Measurements from ENCODE around the gene CD3G.

CD3G gene

DNA sequence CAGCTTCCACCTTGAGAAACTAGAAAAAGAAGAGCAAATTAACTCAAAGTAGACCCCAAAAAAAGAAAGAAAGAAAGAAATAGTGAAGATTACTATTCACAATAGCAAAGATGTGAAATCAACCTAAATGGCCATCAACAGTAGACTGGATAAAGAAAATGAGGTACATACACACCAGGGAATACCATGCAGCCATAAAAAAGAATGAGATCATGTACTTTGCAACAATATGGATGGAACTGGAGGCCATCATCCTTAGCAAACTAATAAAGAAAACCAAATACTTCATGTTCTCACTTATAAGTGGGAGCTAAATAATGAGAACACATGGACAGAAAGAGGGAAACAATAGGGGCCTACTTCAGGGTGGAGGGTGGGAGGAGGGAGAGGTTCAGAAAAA lies 15.4 kb upstream of the CD3G start:
- TF ChIP-seq, protein P1, sequence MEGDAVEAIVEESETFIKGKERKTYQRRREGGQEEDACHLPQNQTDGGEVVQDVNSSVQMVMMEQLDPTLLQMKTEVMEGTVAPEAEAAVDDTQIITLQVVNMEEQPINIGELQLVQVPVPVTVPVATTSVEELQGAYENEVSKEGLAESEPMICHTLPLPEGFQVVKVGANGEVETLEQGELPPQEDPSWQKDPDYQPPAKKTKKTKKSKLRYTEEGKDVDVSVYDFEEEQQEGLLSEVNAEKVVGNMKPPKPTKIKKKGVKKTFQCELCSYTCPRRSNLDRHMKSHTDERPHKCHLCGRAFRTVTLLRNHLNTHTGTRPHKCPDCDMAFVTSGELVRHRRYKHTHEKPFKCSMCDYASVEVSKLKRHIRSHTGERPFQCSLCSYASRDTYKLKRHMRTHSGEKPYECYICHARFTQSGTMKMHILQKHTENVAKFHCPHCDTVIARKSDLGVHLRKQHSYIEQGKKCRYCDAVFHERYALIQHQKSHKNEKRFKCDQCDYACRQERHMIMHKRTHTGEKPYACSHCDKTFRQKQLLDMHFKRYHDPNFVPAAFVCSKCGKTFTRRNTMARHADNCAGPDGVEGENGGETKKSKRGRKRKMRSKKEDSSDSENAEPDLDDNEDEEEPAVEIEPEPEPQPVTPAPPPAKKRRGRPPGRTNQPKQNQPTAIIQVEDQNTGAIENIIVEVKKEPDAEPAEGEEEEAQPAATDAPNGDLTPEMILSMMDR (IDR thresholded peaks at IDR 0.05; ENCODE audit: low read depth, low read length): no peak

DNA sequence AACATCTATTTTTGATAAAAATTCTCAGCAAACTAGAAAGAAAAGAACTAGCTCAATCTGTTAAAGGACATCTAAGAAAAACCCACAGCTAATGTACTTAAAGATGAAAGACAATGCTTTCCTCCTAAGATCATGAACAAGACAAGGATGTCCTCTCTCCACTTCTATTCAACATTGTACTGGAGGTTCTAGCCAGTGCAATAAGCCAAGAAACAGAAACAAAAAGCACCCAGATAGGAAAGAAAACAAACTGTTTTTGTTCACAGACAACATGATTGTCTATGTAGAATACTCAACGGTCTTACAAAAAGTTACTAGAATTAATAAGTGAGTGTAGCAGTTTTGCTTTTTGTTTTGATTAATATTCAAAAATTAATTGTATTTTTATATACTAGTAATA lies 9.4 kb upstream of the CD3G start:
- TF ChIP-seq, protein P1 (IDR thresholded peaks at IDR 0.05; ENCODE audit: low read depth, low read length): no peak
- no peak overlapping the region for H3K4me3 ChIP-seq (ENCODE audit: low read depth, low read length)

More for the DNA sequence above, 15.4 kb upstream of the CD3G start:
- no peak overlapping the region for H3K4me3 ChIP-seq (ENCODE audit: low read depth, low read length)

DNA sequence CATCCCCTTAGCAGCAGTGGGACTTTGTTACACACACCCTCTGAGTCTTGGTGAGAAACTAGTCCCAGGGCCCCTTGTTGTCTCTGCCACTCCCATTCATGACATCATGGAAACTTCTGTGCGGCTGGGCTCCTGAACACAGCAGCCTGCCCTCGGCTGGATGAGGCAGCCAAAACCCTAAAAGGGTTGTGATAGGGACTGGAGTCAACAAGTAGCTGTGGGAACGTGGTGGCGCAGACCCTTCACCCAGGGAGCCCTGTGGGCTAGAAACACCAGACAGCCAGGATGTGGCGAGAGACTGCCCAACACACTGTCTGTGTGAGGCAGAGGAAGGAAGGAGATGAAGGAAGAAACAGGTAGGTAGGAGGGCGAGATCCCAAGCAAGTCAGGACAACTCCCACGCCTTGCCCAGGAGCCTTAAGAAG lies 5.5 kb upstream of the CD3G start:
- H3K4me3 ChIP-seq (ENCODE audit: low read depth, low read length): no peak overlapping the region
- TF ChIP-seq, protein P1 (IDR thresholded peaks at IDR 0.05; ENCODE audit: low read depth, low read length): no peak

DNA sequence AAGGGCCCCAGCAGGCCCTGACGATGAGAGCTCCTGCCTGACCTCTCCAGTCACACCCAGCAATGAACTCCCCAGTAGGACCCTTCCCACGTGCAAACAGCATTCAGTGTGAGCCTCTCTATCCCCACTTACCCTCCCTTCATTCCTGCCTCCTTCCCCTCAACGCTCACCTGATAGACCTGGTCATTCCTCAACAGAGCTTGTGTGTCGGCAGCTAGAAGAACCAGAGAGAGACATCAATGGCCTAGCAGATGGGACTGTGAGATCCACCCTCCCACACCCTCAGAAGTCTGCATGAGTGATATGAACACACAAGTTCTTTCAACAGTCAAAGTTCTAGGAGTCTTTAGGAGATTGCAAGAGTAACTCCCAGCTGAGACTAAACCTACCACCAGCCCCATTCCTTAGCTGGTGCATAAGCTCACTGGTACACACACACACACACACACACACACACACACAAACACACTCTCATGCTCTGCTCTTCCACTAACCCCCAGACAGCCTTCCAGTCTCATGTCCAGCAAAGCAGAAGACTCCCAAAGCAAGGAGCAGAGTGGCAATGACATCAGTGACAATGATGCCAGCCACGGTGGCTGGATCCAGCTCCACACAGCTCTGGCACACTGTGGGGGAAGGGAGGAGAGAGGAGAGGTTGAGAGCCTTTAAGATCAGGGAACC lies 4.7 kb upstream of the CD3G start:
- TF ChIP-seq, protein P1 (IDR thresholded peaks at IDR 0.05; ENCODE audit: low read depth, low read length): no peak
- H3K4me3 ChIP-seq (ENCODE audit: low read depth, low read length): no peak overlapping the region

DNA sequence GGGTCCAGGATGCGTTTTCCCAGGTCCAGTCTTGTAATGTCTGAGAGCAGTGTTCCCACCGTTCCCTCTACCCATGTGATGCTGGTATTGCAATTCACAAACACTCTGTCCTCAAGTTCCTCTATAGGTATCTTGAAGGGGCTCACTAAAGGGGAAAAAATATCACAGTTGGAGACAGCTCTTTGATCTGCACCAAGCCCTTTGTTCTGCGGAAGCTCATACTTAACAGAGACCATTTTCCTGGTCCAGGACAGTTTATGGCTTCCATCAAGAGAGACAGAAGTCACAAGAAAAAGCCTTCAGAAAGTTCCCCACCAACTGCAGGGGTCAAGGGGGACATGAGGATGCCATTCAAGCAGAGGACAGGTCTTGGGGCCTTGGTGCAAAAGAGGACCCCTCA lies 3.7 kb upstream of the CD3G start:
- TF ChIP-seq, protein P1 (IDR thresholded peaks at IDR 0.05; ENCODE audit: low read depth, low read length): no peak
- H3K4me3 ChIP-seq (ENCODE audit: low read depth, low read length): no peak overlapping the region

DNA sequence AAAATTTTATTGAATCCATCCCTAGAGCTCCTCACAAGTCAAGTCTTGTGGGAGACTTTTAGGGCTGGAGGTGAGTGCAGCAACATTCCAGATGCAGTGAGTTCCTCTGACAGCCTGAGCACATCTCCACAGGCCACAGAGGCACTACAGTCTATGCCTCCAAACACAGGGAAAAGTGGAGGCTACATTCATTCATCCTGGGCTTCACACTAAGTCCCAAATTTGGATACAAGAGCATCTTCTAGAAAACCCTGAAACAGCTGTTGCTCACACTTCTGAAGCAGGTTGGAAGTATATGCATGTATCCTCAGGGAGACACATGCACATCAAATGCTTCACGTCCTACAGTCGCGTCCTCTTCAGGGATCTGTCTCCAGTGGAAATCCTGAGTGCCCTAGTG lies 2.9 kb upstream of the CD3G start:
- TF ChIP-seq, protein P1 (IDR thresholded peaks at IDR 0.05; ENCODE audit: low read depth, low read length): no peak
- no peak overlapping the region for H3K4me3 ChIP-seq (ENCODE audit: low read depth, low read length)

DNA sequence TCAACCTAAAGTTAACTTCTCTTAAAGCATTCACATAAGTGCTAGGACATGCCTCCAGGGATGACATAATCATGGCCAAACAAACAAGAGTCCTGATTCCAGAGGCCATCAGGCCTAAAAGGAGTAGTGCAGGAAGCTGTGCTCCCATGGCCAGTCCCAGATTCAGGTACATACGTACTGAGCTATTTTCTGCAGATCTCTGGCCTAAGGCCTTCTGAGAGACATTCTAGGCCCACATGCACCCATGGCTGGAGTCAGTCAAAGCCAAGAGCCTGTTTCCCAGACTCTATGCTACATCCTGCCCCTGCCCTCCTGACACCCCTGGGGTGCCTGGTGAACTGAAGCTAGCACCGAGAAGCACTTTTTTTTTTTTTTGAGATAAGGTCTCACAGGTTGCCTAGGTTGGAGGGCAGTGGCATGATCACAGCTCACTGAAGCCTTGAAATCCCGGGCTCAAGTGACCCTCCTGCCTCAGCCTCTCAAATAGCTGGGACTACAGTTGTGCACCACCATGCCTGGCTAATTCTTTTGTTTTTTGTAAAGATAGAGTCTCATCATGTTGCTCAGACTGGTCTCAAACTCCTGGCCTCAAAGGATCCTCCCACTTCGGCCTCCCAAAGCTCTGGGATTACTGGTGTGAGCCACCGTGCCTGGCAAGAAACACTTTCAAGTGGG lies 2.2 kb upstream of the CD3G start:
- TF ChIP-seq, protein P1 (IDR thresholded peaks at IDR 0.05; ENCODE audit: low read depth, low read length): no peak
- H3K4me3 ChIP-seq (ENCODE audit: low read depth, low read length): no peak overlapping the region
